Activated CD8-positive, alpha-beta memory T cell treated with anti-CD3 and anti-CD28 coated beads, Interleukin-2, amount 50 U/mL, for 24 hours (primary cell): ENCODE results near the gene CLDND2.

Experiments used
- DNase-seq: peaks from one replicate; pipeline ENCODE4 v3.0.0-alpha.2; 2020; ENCODE audit errors: extremely low read depth

Gene CLDND2

GRCh38 chr19:51331193-51331592, 37.6 kb downstream of the CLDND2 start:
- DNase-seq = no peak

GRCh38 chr19:51330366-51330765, 38.4 kb downstream of the CLDND2 start:
- no peak for DNase-seq

- no peak for DNase-seq
These were observed 39.4 kb downstream of the CLDND2 start for GRCh38 chr19:51329411-51329810.

GRCh38 chr19:51327066-51328001, 41.5 kb downstream of the CLDND2 start:
- no peak for DNase-seq

GRCh38 chr19:51326216-51327065, 42.4 kb downstream of the CLDND2 start:
- DNase-seq = no peak

GRCh38 chr19:51325161-51325976, 43.4 kb downstream of the CLDND2 start:
- DNase-seq = no peak

- DNase-seq = no peak
These were observed 44.7 kb downstream of the CLDND2 start for GRCh38 chr19:51324167-51324481.

- DNase-seq = no peak
These were observed 45.2 kb downstream of the CLDND2 start for GRCh38 chr19:51323481-51324166.

GRCh38 chr19:51321799-51322198, 47.0 kb downstream of the CLDND2 start:
- no peak for DNase-seq

- DNase-seq = no peak
These were observed 48.5 kb downstream of the CLDND2 start for GRCh38 chr19:51320280-51320657.

- DNase-seq = no peak
These were observed 49.0 kb downstream of the CLDND2 start for GRCh38 chr19:51319649-51320279.

GRCh38 chr19:51318687-51319648, 49.8 kb downstream of the CLDND2 start:
- DNase-seq = no peak

- no peak for DNase-seq
These were observed 50.8 kb downstream of the CLDND2 start for GRCh38 chr19:51317968-51318367.

- DNase-seq = no peak
These were observed 51.4 kb downstream of the CLDND2 start for GRCh38 chr19:51317376-51317775.
